BE2C (cell line): ENCODE results near the gene PRSS1.

ENCODE experiments used
- DNase-seq: peaks from one replicate; pipeline ENCODE4 v3.0.0-alpha.2; 2020
- H3K27me3 ChIP-seq: fragments of 250-450 bp; sonication (Bioruptor Pico); 2 replicates; pipeline ENCODE4 v1.5.1; 2020; ENCODE audit warnings: mild to moderate bottlenecking
- H3K36me3 ChIP-seq: fragments of 250-450 bp; sonication (Bioruptor Pico); 2 replicates; pipeline ENCODE4 v1.5.1; 2020; ENCODE audit warnings: mild to moderate bottlenecking
- H3K4me1 ChIP-seq: fragments of 250-450 bp; sonication (Bioruptor Pico); 2 replicates; pipeline ENCODE4 v1.5.1; 2020
- H3K4me3 ChIP-seq: 2 replicates; pipeline ENCODE4 v1.5.1; 2011; ENCODE audit warnings: low read depth, low read length
- H3K9me3 ChIP-seq: fragments of 250-450 bp; sonication (Bioruptor Pico); 2 replicates; pipeline ENCODE4 v1.5.1; 2020
- CTCF ChIP-seq: IDR thresholded peaks from 2 replicates; pipeline ENCODE4 v1.5.1; 2012; ENCODE audit warnings: mild to moderate bottlenecking, low read depth, low read length

PRSS1 gene

GRCh38 chr7:142790056-142790455 lies 40.8 kb downstream of the PRSS1 start:
- Histone ChIP-seq H3K4me3 (no peak overlapping the region), H3K9me3 (no peaks in the 10 kb centered on the region), H3K36me3 (no peaks in the 10 kb centered on the region), H3K27me3 (no peaks in the 10 kb centered on the region), H3K4me1 (no peaks in the 10 kb centered on the region)
- no peak for TF ChIP-seq CTCF
- no peak for DNase-seq

GRCh38 chr7:142790555-142790954 lies 41.3 kb downstream of the PRSS1 start:
- TF ChIP-seq CTCF: no peak
- no peaks in the 10 kb centered on the region for H3K4me1 ChIP-seq
- no peaks in the 10 kb centered on the region for H3K36me3 ChIP-seq
- DNase-seq: no peak
- H3K27me3 ChIP-seq: peaks cover under 1% of the 10 kb centered on the region; the same call in 1 of the 2 replicates
- H3K9me3 ChIP-seq: no peaks in the 10 kb centered on the region
- no peak overlapping the region for H3K4me3 ChIP-seq

GRCh38 chr7:142791502-142791901 lies 42.2 kb downstream of the PRSS1 start:
- Histone ChIP-seq H3K36me3 (no peaks in the 10 kb centered on the region), H3K4me1 (no peaks in the 10 kb centered on the region), H3K27me3 (peaks cover 10% of the 10 kb centered on the region), H3K4me3 (no peak overlapping the region), H3K9me3 (no peaks in the 10 kb centered on the region)
- no peak for DNase-seq
- TF ChIP-seq CTCF: no peak

GRCh38 chr7:142792129-142792528 lies 42.9 kb downstream of the PRSS1 start:
- DNase-seq: no peak
- H3K27me3 ChIP-seq: peaks cover 17% of the 10 kb centered on the region
- H3K4me1 ChIP-seq: no peaks in the 10 kb centered on the region
- H3K9me3 ChIP-seq: no peaks in the 10 kb centered on the region
- H3K4me3 ChIP-seq: no peak overlapping the region
- no peak for TF ChIP-seq CTCF
- no peaks in the 10 kb centered on the region for H3K36me3 ChIP-seq

GRCh38 chr7:142792593-142792992 lies 43.3 kb downstream of the PRSS1 start:
- no peaks in the 10 kb centered on the region for H3K4me1 ChIP-seq
- no peaks in the 10 kb centered on the region for H3K36me3 ChIP-seq
- TF ChIP-seq CTCF: no peak
- no peak overlapping the region for H3K4me3 ChIP-seq
- peaks cover 21% of the 10 kb centered on the region for H3K27me3 ChIP-seq
- DNase-seq: no peak
- no peaks in the 10 kb centered on the region for H3K9me3 ChIP-seq

GRCh38 chr7:142793156-142793555 lies 43.9 kb downstream of the PRSS1 start:
- no peaks in the 10 kb centered on the region for H3K4me1 ChIP-seq
- peaks cover 27% of the 10 kb centered on the region for H3K27me3 ChIP-seq
- no peak for DNase-seq
- TF ChIP-seq CTCF: no peak
- H3K4me3 ChIP-seq: no peak overlapping the region
- no peaks in the 10 kb centered on the region for H3K9me3 ChIP-seq
- no peaks in the 10 kb centered on the region for H3K36me3 ChIP-seq
